ENCODE data around the gene E4F1. TPM values are rescaled to one million over a fixed set of nuclear protein-coding genes. Genes with fewer than 3 reads are reported as not detected.

Gene E4F1
- total and polyA plus RNA-seq, 2 of the 13 experiments (the other 11 are each of a cell fraction or from before 2014, with no cell fraction given): 13.8 to 19.5 TPM

DNA sequence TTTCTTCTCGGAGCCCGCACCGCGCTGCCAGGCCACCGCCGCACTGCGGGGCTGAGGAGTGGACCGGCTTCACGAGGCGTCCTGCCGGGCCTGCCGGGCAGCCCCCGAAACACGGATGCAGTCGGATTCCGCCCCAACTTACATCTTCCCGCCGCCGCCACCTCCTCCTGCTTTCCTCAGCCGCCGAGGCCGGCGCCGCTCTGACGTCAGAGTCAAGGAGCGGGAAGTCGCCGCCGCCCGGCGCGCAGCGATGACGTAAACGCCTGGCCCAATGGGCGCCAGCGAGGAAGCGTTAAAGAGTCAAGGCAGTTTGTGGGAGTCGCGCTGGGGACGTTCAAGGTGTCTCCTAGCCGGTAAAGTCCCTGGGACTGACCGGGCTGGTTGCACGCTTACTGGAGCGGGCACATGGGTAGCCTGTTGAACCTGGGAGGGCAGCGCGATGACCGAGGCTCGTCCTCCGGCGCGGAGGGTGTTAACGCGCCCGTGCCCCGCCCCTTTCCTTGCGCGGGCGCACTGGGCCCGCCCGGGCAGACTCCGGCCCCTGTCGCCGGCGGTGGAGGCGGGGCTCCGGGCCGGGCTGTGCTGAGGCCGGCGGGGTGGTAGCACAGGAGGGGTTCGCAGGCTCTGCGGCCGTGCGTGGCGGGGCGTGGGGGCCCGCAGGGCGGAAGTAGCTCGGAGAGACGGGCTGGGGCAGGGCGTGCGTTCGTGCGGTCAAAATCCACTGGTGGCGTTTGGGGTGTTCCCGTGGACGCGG lies 44.7 kb downstream of the E4F1 start, which contains the start of gene RNPS1 (continued):
- TF ChIP-seq ZBTB14 (CRISPR knock-in tag; IDR thresholded peaks at IDR 0.05) (peak; percentile 18; the same call in 1 of the 2 replicates), ZNF230 (CRISPR knock-in tag; IDR thresholded peaks at IDR 0.05) (peak; percentile 71), FOXK2 (IDR thresholded peaks at IDR 0.05) (no peak), FOXP4 (CRISPR knock-in tag; IDR thresholded peaks at IDR 0.05) (peak; percentile 43; the same call in 1 of the 2 replicates), JARID2 (CRISPR knock-in tag; IDR thresholded peaks at IDR 0.05; ENCODE audit: insufficient replicate concordance) (no peak), ARNTL (CRISPR knock-in tag; IDR thresholded peaks at IDR 0.05) (peak; percentile 83; the same call in 1 of the 2 replicates), ZSCAN20 (CRISPR knock-in tag; IDR thresholded peaks at IDR 0.05; ENCODE audit: borderline replicate concordance) (0 out of 2 replicates have a peak, but pooled peaks have one; percentile 53), ATAD3A (CRISPR knock-in tag; IDR thresholded peaks at IDR 0.05) (0 out of 2 replicates have a peak, but pooled peaks have one; percentile 28), MIER3 (CRISPR knock-in tag; IDR thresholded peaks at IDR 0.05; ENCODE audit: borderline replicate concordance) (peak; percentile 65; the same call in 1 of the 2 replicates), SSRP1 (CRISPR knock-in tag; IDR thresholded peaks at IDR 0.05) (no peak), SP4 (CRISPR knock-in tag; IDR thresholded peaks at IDR 0.05) (peak; percentile 91), NCOA2 (CRISPR knock-in tag; IDR thresholded peaks at IDR 0.05) (no peak), FOXJ3 (CRISPR knock-in tag; IDR thresholded peaks at IDR 0.05; ENCODE audit: borderline replicate concordance) (no peak), MED1 (CRISPR knock-in tag; IDR thresholded peaks at IDR 0.05) (peak; percentile 64), EED (CRISPR knock-in tag; IDR thresholded peaks at IDR 0.05) (0 out of 2 replicates have a peak, but pooled peaks have one; percentile 67), HNF4A (CRISPR knock-in tag; IDR thresholded peaks at IDR 0.05) (peak; percentile 43; the same call in 1 of the 2 replicates), ZNF576 (CRISPR knock-in tag; IDR thresholded peaks at IDR 0.05) (peak; percentile 62; the same call in 1 of the 2 replicates), ZNF552 (CRISPR knock-in tag; IDR thresholded peaks at IDR 0.05; ENCODE audit: borderline replicate concordance) (peak; percentile 86), TSC22D2 (CRISPR knock-in tag; IDR thresholded peaks at IDR 0.05; ENCODE audit: borderline replicate concordance) (peak; percentile 38; the same call in 1 of the 2 replicates), GABPA (IDR thresholded peaks at IDR 0.05; ENCODE audit: low read depth, low read length) (peak; percentile 38; the same call in 1 of the 2 replicates), GABPA (CRISPR knock-in tag; IDR thresholded peaks at IDR 0.05; ENCODE audit: low read depth) (peak; percentile 86), CENPX (CRISPR knock-in tag; IDR thresholded peaks at IDR 0.05) (no peak), BRCA1 (CRISPR knock-in tag; IDR thresholded peaks at IDR 0.05) (peak; percentile 8; the same call in 1 of the 2 replicates), ZNF501 (CRISPR knock-in tag; IDR thresholded peaks at IDR 0.05) (peak; percentile 84), KMT2A (CRISPR knock-in tag; IDR thresholded peaks at IDR 0.05) (peak; percentile 86)
- TF ChIP-seq, protein P1, sequence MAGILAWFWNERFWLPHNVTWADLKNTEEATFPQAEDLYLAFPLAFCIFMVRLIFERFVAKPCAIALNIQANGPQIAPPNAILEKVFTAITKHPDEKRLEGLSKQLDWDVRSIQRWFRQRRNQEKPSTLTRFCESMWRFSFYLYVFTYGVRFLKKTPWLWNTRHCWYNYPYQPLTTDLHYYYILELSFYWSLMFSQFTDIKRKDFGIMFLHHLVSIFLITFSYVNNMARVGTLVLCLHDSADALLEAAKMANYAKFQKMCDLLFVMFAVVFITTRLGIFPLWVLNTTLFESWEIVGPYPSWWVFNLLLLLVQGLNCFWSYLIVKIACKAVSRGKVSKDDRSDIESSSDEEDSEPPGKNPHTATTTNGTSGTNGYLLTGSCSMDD (CRISPR knock-in tag; IDR thresholded peaks at IDR 0.05): no peak
- TF ChIP-seq, protein P2, sequence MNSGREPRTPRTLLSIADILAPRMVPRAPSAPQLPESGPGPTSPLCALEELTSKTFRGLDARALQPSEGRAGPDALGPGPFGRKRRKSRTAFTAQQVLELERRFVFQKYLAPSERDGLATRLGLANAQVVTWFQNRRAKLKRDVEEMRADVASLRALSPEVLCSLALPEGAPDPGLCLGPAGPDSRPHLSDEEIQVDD (CRISPR knock-in tag; IDR thresholded peaks at IDR 0.05; ENCODE audit: borderline replicate concordance): no peak; the same call in 1 of the 2 replicates
